ENCODE measurements around the gene LNX1. TPM values are rescaled to one million over a fixed set of nuclear protein-coding genes. Genes with fewer than 3 reads are reported as not detected.

The LNX1 gene
- total RNA-seq, 4 donors from 2014 or later = 11.9 to 66.5 (median 41.3) TPM

GRCh38 chr4:53593765-53594164 is 2.5 kb upstream of the LNX1 start:
- TF ChIP-seq CTCF (IDR thresholded peaks at IDR 0.05; ENCODE audit: low read depth) = no peak

DNA sequence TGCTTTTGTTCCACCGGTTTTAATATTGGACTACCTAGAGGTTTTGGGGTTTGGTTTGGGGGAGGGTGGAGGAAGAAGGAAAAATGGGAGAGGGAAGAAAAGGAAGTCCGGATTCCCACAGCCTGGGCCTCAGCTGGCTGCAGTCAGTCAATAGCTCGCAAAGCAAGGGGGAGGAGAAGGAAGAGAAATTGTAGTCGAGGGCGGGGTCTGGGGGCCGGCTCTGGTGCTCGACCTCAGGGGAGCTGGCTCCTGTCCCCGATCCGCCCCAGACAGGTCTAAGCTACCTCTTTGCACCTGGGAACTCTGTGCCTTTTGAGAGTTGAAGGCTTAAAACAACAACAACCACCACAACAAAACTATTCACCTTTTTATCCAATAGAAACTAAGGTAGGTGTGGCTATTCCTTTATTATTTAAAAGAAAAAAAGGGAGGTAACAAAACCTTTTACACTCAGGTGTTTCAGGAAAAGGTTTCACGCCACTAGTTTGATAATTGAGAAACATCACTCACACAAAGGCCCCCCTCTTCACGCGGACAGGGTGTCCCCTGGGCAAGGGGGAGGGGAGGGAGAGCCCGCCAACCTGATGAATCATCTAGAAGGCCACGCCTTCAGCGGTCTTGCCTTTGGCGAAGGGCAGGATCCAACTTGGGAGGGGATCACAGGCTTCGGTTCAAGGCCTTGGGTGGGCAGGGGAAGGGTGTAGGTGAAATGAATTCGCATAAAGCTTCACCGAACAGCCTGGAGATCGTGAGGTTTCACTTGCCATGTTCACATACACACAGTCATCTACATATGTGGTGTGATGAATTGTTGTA is 1.6 kb upstream of the LNX1 start:
- TF ChIP-seq CTCF (IDR thresholded peaks at IDR 0.05; ENCODE audit: low read depth) = no peak

DNA sequence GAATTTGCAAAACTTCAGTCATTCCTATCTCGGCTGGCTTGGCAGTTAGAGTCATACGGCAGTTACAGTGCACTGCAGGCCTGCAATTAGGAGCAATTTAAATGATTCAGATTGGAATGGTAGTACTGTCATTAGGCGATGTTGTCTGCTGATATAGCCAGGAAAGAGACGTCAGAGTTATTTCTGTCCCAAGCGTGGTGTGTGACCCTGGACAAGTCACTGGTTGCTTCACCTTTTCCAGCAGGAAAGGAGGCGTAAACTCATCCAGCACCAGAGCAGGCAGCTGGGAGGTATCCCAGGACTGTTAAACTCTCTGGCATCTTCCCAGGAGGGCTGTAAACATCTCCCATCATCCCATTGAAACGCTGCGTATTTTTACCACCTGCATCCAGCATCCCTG is 836 bp upstream of the LNX1 start:
- TF ChIP-seq CTCF (IDR thresholded peaks at IDR 0.05; ENCODE audit: low read depth) = no peak

DNA sequence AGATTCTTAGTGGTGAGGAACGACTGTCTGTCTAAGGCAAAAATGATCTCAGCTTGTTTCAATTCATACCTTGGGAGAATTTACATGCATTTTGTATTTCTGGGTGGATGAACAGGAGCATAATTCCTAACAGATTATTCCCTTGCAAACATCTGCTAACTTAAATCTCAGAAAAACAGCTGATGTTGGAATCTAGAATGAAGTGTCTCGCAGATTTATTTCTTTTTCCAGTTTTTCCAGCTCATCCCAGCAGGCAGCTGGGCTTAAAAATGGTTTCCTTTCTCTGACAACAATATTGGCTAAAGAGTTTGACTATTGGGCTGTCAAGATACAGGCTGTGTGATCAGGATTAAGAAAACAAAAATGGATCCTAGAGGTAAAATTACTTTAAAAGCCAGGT is 1.1 kb downstream of the LNX1 start:
- TF ChIP-seq CTCF (IDR thresholded peaks at IDR 0.05; ENCODE audit: low read depth) = no peak

GRCh38 chr4:53589511-53589910 is 1.8 kb downstream of the LNX1 start:
- no peak for TF ChIP-seq CTCF (IDR thresholded peaks at IDR 0.05; ENCODE audit: low read depth)

GRCh38 chr4:53587135-53587534 is 4.2 kb downstream of the LNX1 start:
- TF ChIP-seq CTCF (IDR thresholded peaks at IDR 0.05; ENCODE audit: low read depth) = no peak

- no peak for TF ChIP-seq CTCF (IDR thresholded peaks at IDR 0.05; ENCODE audit: low read depth)
These were observed 5.0 kb downstream of the LNX1 start for GRCh38 chr4:53586121-53586816.
